ENCODE data around the gene PRKN.

The PRKN gene

GRCh38 chr6:162055365-162055764 is 672.2 kb downstream of the PRKN start:
- Histone ChIP-seq H3K9me3 (replicated peaks; ENCODE audit: insufficient read depth, low read length) (no peaks in the 10 kb centered on the region), H3K79me2 (ENCODE audit: low read length) (no peaks in the 10 kb centered on the region), H3K4me1 (ENCODE audit: low read length) (no peaks in the 10 kb centered on the region), H3K4me3 (ENCODE audit: low read length) (no peak overlapping the region), H3K27ac (ENCODE audit: low read length) (no peak overlapping the region), H2AFZ (ENCODE audit: low read length) (no peak overlapping the region), H3K27me3 (replicated peaks; ENCODE audit: insufficient read depth, low read length) (no peaks in the 10 kb centered on the region), H3F3A (ENCODE audit: insufficient read depth, low read length) (no peaks in the 10 kb centered on the region), H3K36me3 (replicated peaks; ENCODE audit: insufficient read depth, low read length) (no peaks in the 10 kb centered on the region), H3K4me2 (ENCODE audit: low read depth, low read length) (no peak overlapping the region), H4K20me1 (ENCODE audit: insufficient read depth, low read length) (no peaks in the 10 kb centered on the region), H3K9me2 (replicated peaks; ENCODE audit: insufficient read depth, low read length) (no peaks in the 10 kb centered on the region), H3K9ac (ENCODE audit: low read length) (no peak overlapping the region)
- TF ChIP-seq EZH2 (optimal IDR thresholded peaks at IDR 0.05; ENCODE audit: low read depth, low read length): no peak
- TF ChIP-seq, protein P1, sequence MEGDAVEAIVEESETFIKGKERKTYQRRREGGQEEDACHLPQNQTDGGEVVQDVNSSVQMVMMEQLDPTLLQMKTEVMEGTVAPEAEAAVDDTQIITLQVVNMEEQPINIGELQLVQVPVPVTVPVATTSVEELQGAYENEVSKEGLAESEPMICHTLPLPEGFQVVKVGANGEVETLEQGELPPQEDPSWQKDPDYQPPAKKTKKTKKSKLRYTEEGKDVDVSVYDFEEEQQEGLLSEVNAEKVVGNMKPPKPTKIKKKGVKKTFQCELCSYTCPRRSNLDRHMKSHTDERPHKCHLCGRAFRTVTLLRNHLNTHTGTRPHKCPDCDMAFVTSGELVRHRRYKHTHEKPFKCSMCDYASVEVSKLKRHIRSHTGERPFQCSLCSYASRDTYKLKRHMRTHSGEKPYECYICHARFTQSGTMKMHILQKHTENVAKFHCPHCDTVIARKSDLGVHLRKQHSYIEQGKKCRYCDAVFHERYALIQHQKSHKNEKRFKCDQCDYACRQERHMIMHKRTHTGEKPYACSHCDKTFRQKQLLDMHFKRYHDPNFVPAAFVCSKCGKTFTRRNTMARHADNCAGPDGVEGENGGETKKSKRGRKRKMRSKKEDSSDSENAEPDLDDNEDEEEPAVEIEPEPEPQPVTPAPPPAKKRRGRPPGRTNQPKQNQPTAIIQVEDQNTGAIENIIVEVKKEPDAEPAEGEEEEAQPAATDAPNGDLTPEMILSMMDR (IDR thresholded peaks at IDR 0.05; ENCODE audit: low read length): no peak
- no peak for TF ChIP-seq EZH2phosphoT487 (IDR thresholded peaks at IDR 0.05; ENCODE audit: low read length)
- DNase-seq: no peak

- H3K36me3 ChIP-seq (replicated peaks; ENCODE audit: insufficient read depth, low read length): no peaks in the 10 kb centered on the region
- H3K79me2 ChIP-seq (ENCODE audit: low read length): no peaks in the 10 kb centered on the region
- H3K4me1 ChIP-seq (ENCODE audit: low read length): no peaks in the 10 kb centered on the region
- no peak for DNase-seq
- H2AFZ ChIP-seq (ENCODE audit: low read length): no peak overlapping the region
- no peak overlapping the region for H3K9ac ChIP-seq (ENCODE audit: low read length)
- H3K4me2 ChIP-seq (ENCODE audit: low read depth, low read length): no peak overlapping the region
- no peaks in the 10 kb centered on the region for H3K9me2 ChIP-seq (replicated peaks; ENCODE audit: insufficient read depth, low read length)
- no peak for TF ChIP-seq EZH2 (optimal IDR thresholded peaks at IDR 0.05; ENCODE audit: low read depth, low read length)
- no peak for TF ChIP-seq EZH2phosphoT487 (IDR thresholded peaks at IDR 0.05; ENCODE audit: low read length)
- TF ChIP-seq, protein P1 (IDR thresholded peaks at IDR 0.05; ENCODE audit: low read length): no peak
- H4K20me1 ChIP-seq (ENCODE audit: insufficient read depth, low read length): no peaks in the 10 kb centered on the region
- H3K27ac ChIP-seq (ENCODE audit: low read length): no peak overlapping the region
- no peak overlapping the region for H3K4me3 ChIP-seq (ENCODE audit: low read length)
- no peaks in the 10 kb centered on the region for H3K27me3 ChIP-seq (replicated peaks; ENCODE audit: insufficient read depth, low read length)
- H3K9me3 ChIP-seq (replicated peaks; ENCODE audit: insufficient read depth, low read length): no peaks in the 10 kb centered on the region
- H3F3A ChIP-seq (ENCODE audit: insufficient read depth, low read length): no peaks in the 10 kb centered on the region
These were observed 674.5 kb downstream of the PRKN start for GRCh38 chr6:162053084-162053483.

GRCh38 chr6:162050579-162050978 is 677.0 kb downstream of the PRKN start:
- H3K27me3 ChIP-seq (replicated peaks; ENCODE audit: insufficient read depth, low read length): no peaks in the 10 kb centered on the region
- H3K9me2 ChIP-seq (replicated peaks; ENCODE audit: insufficient read depth, low read length): no peaks in the 10 kb centered on the region
- H3K27ac ChIP-seq (ENCODE audit: low read length): no peak overlapping the region
- DNase-seq: no peak
- TF ChIP-seq, protein P1 (IDR thresholded peaks at IDR 0.05; ENCODE audit: low read length): no peak
- TF ChIP-seq EZH2phosphoT487 (IDR thresholded peaks at IDR 0.05; ENCODE audit: low read length) (no peak), EZH2 (optimal IDR thresholded peaks at IDR 0.05; ENCODE audit: low read depth, low read length) (no peak)
- H3K36me3 ChIP-seq (replicated peaks; ENCODE audit: insufficient read depth, low read length): no peaks in the 10 kb centered on the region
- no peaks in the 10 kb centered on the region for H3K9me3 ChIP-seq (replicated peaks; ENCODE audit: insufficient read depth, low read length)
- no peaks in the 10 kb centered on the region for H4K20me1 ChIP-seq (ENCODE audit: insufficient read depth, low read length)
- no peaks in the 10 kb centered on the region for H3K79me2 ChIP-seq (ENCODE audit: low read length)
- no peaks in the 10 kb centered on the region for H3K4me1 ChIP-seq (ENCODE audit: low read length)
- no peak overlapping the region for H3K4me2 ChIP-seq (ENCODE audit: low read depth, low read length)
- no peaks in the 10 kb centered on the region for H3F3A ChIP-seq (ENCODE audit: insufficient read depth, low read length)
- H3K4me3 ChIP-seq (ENCODE audit: low read length): no peak overlapping the region
- no peak overlapping the region for H2AFZ ChIP-seq (ENCODE audit: low read length)
- H3K9ac ChIP-seq (ENCODE audit: low read length): no peak overlapping the region
